Right atrium auricular region (tissue), 2 donors: ENCODE results near the gene CRYGC. TPM values are rescaled to one million over a fixed set of nuclear protein-coding genes. Genes with fewer than 3 reads are reported as not detected.

Source experiments
- DNase-seq: peaks from one replicate; pipeline ENCODE4 v3.0.0-alpha.2; 2019; ENCODE audit warnings: low spot score
- H3K27ac ChIP-seq, 2 donors: fragments of 200-600 bp; sonication (generic); 1 replicate in 1 of 2; 2 replicates in 1 of 2; pipeline ENCODE4 v1.5.1; 2016 to 2019
- H3K27me3 ChIP-seq, 2 donors: fragments of 200-600 bp; sonication (generic); one replicate each; pipeline versions ENCODE4 v1.5.1 to v1.6.0; 2017 to 2019
- H3K36me3 ChIP-seq: fragments of 200-600 bp; sonication (generic); one replicate; pipeline ENCODE4 v1.5.1; 2016
- H3K4me1 ChIP-seq, 2 donors: fragments of 200-600 bp; sonication (generic); one replicate each; pipeline versions ENCODE4 v1.5.1 to v1.6.0; 2017 to 2019
- H3K4me3 ChIP-seq, 2 donors: fragments of 200-600 bp; sonication (generic); 1 replicate in 1 of 2; 2 replicates in 1 of 2; pipeline ENCODE4 v1.5.1; 2017 to 2019; ENCODE audit warnings: mild to moderate bottlenecking in 1 of 2, moderate library complexity in 1 of 2
- H3K9me3 ChIP-seq, 2 donors: fragments of 200-600 bp; sonication (generic); one replicate each; pipeline ENCODE4 v1.5.1; 2019
- CTCF ChIP-seq, 2 donors: fragments of 200-600 bp; sonication (generic); IDR thresholded peaks; one replicate each; pipeline ENCODE4 v1.5.1; 2019; ENCODE audit warnings: antibody characterized with exemption in 2 of 2
- total RNA-seq, 2 donors: library from RNA; depleted of rRNA; stranded (reverse); fragments of >200 nt; gene quantifications; one replicate each; pipeline ENCODE4 v1.1.0, GENCODE V29; 2016

CRYGC gene
- total RNA-seq, 2 donors from 2014 or later, result not detected

- Histone ChIP-seq H3K4me1 (no peaks in the 10 kb centered on the region), H3K27ac (no peak overlapping the region), H3K36me3 (no peaks in the 10 kb centered on the region), H3K4me3 (no peak overlapping the region), H3K9me3 (no peaks in the 10 kb centered on the region), H3K27me3 (no peaks in the 10 kb centered on the region)
- DNase-seq, result no peak
- no peak for TF ChIP-seq CTCF (IDR thresholded peaks at IDR 0.05)
Observed at GRCh38 chr2:208083807-208084206, 45.8 kb downstream of the CRYGC start.

Other genes with a start within 250 kb of the CRYGC start
- gene PLEKHM3, start 104.3 kb downstream of the CRYGC start, total RNA-seq, result 10 to 100 TPM; 14.9 to 20.0 TPM
- not detected for gene CRYGD, start 5.3 kb downstream of the CRYGC start, total RNA-seq
- gene CRYGB, start 16.3 kb upstream of the CRYGC start, total RNA-seq, result not detected
- gene CRYGA, start 33.8 kb upstream of the CRYGC start, total RNA-seq, result not detected
- not detected for gene C2orf80, start 60.2 kb upstream of the CRYGC start, total RNA-seq
- gene IDH1, start 125.2 kb upstream of the CRYGC start, total RNA-seq, result 10 to 100 TPM; 18.6 to 26.6 TPM
- gene PIKFYVE, start 136.4 kb upstream of the CRYGC start, total RNA-seq, result 10 to 100 TPM; 15.8 to 17.8 TPM